ENCODE results near the gene OR10P1.
"Not testable (repeated sequence)": the region's sequence is repeated elsewhere in the genome, so short reads cannot be mapped to it uniquely, and the experiment has no call there.

OR10P1 gene, protein sequence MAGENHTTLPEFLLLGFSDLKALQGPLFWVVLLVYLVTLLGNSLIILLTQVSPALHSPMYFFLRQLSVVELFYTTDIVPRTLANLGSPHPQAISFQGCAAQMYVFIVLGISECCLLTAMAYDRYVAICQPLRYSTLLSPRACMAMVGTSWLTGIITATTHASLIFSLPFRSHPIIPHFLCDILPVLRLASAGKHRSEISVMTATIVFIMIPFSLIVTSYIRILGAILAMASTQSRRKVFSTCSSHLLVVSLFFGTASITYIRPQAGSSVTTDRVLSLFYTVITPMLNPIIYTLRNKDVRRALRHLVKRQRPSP

DNA sequence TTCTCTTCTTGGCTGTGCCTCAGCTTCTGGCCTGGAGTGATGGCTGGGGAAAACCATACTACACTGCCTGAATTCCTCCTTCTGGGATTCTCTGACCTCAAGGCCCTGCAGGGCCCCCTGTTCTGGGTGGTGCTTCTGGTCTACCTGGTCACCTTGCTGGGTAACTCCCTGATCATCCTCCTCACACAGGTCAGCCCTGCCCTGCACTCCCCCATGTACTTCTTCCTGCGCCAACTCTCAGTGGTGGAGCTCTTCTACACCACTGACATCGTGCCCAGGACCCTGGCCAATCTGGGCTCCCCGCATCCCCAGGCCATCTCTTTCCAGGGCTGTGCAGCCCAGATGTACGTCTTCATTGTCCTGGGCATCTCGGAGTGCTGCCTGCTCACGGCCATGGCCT, at the start of gene OR10P1:
TSS of gene OR10P1 (plus strand) at position 40 of the 400 bp plus-strand sequence. CDS start at position 40, 0 bp downstream.
- DNase-seq (ENCODE audit: low spot score) = no peak

GRCh38 chr12:55590152-55590551, 46.5 kb upstream of the OR10P1 start:
- DNase-seq (ENCODE audit: low spot score) = not testable (repeated sequence)

DNA sequence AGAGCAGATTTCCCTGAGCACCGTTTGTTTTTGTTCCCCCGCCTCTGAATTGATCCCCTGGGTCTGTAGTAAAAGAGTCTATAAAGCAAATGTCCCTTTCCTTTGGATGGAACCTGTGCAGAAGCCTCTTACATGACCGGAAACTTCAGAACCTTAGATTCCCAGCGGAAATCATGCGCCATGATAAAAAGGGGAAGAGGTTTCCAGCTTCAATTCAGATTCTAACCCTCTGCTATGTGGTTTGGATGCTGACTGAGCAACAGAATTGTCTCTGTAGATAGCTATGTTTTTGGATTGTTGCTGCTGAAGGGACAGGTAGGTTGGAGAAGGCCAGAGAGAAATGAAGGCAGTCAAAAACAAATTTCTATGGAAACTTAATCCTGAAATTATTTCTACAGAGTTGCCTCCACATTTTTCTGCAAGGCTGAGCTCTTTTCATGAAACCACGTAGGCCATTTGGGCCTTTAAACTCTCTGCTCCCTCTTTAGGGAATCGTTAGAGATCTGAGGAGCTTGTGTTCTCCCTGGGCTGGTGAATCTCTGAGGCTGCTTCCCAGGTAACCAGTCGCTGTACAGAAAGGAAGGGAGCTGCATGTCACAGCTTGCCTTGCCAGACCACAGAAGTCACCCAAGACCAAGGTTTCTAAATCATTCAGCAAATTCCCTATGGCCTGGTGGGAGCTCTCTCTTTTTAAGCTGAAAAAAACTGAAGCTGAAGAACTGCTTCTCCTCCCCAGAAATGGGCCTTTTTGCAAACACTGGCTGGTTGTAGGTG, 28.7 kb upstream of the OR10P1 start:
- no peak for DNase-seq (ENCODE audit: low spot score)

- no peak for DNase-seq (ENCODE audit: low spot score)
These were observed 26.1 kb upstream of the OR10P1 start for GRCh38 chr12:55610598-55610997.

DNA sequence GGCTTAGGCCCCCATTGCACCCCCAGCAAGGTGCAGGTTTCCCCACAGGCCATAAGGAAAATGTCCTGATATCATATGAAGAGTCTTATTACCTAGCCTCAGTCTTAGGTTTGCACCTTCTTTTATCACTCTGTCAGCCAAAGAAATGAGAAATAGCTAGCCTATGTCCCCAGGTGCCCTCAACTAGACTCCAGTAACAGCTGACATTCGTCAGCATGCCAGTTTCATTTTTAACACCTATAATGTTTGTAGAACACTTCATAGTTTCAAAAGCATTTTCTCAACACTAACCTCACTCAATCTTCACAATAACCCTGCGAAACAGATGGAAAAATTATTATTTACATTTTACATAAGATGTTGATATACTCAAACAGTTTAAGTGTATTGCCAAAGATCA, 24.0 kb upstream of the OR10P1 start:
- DNase-seq (ENCODE audit: low spot score) = no peak

DNA sequence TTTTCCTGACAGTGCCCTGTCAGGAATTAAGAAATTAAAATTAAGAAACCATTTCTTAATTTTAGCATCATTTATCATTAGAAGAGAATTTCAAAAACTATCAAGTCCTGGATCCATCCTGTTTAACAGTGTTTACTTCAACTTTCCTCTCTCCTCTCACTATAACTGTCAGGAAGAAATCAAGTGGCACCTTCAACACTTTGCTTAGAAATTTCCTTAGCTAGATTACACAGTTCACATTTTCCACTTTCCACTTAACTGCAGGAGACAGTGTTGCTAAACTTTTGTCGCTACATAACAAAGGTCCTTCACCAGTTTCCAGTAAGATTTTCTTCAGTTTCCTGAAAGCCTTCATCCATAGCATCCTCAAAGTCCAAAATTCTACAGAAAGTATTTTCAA, 21.9 kb upstream of the OR10P1 start:
- DNase-seq (ENCODE audit: low spot score) = no peak

DNA sequence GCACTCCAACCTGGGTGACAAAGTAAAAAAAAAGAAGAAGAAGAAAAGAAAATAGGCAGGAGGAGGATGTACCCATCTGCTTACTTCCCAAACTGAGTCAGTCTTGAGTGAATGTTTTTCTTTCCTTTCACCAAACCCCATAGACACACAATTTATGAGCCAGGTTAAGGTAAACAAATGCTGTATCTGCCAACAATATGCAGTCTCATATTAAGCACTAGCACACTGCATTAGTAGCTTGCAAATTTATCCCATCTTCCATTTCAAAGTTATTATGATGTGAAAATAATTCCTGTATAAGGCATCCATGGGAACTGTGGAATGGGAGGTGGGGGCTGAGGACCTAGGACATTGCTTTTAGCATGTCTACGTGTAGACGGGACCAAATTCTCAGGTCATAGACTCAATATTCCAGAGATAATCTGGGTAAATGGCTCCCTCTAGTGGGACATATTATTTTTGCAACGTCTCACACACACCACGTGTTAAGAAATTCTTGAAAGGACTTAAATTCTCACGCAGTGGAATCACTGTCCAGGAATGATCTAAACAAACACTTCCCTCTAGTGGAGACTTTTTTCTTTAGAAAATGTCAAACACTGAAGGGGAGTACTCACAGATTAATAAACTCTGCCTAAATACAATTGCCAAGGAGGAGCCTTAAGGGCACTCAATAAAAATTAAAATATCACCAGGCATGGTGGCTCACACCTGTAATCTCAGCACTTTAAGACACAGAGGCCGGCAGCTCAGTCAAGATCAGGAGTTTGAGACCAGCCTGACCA, 17.1 kb upstream of the OR10P1 start:
- DNase-seq (ENCODE audit: low spot score) = peak; percentile 65

- DNase-seq (ENCODE audit: low spot score) = no peak
These were observed 12.6 kb upstream of the OR10P1 start for GRCh38 chr12:55624056-55624455.

- no peak for DNase-seq (ENCODE audit: low spot score)
These were observed 10.5 kb upstream of the OR10P1 start for GRCh38 chr12:55626154-55626553.

- no peak for DNase-seq (ENCODE audit: low spot score)
These were observed 7.4 kb upstream of the OR10P1 start for GRCh38 chr12:55629058-55629841.

DNA sequence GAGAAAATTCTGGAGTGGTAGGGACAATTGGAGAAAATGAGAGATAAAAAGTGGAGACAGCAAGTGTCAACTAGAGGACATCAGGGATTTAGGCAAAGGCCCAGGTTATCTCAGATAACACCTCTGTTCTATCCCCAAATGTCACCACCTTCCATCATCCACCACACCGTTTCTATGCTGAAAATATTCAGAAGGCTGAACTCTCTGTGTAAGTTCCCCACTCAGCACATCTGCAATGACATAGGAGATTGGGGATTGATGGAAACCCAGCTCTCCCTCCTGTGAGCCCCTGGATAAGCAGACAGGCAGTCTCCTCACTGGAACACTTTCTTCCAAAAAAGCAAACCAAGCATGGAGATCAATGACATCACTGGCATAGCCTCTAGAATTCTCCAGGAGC, 5.6 kb upstream of the OR10P1 start:
- DNase-seq (ENCODE audit: low spot score) = no peak

- DNase-seq (ENCODE audit: low spot score) = no peak
These were observed 5.0 kb upstream of the OR10P1 start for GRCh38 chr12:55631733-55632132.

DNA sequence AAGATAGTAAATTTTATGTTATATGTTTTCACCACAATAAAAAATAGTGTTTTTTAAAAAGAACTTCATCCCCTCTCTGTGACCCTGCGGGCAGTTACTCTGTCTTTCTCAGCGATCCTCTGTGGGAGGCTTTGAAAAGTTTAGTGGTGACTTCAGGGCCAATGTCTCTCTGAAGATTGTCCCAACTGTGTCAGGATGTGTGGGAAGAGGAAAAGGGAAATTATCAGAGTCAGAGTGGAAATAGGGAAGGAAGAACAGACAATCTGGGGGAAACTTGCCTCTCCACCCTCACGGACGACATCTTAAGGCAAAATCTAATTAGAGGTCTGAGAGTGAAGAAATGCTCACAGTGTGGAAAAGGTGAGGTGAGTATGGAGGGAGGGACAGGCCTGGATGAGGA, 3.5 kb upstream of the OR10P1 start:
- no peak for DNase-seq (ENCODE audit: low spot score)

DNA sequence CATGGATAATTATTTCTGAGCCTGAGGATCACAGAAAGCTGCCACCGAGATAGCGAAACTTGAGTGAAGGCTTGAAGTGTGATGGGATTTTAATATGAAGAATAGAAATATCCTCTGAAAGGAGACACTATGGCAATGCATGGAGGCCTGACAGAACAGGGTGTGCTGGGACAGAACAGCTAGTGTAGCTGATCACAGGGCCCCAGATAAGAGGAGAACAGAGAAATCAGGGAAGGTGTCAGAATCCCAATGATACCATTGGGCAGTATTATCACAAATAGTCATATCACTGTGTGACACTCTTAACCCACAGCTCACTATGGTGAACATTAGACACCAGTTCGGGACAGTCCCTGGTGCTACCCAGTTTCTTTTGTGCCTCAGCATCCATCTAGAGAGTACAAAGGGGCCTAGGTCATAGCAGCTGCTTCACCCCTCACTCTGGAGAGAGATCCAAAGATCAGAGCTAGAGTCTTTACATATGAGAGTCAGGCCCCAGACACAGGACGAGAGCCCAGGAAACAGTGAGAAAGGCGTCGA, 506 bp upstream of the OR10P1 start:
- no peak for DNase-seq (ENCODE audit: low spot score)

DNA sequence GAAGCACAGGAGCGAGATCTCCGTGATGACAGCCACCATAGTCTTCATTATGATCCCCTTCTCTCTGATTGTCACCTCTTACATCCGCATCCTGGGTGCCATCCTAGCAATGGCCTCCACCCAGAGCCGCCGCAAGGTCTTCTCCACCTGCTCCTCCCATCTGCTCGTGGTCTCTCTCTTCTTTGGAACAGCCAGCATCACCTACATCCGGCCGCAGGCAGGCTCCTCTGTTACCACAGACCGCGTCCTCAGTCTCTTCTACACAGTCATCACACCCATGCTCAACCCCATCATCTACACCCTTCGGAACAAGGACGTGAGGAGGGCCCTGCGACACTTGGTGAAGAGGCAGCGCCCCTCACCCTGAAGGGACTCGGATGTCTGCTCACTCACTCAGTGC, 775 bp downstream of the OR10P1 start:
- DNase-seq (ENCODE audit: low spot score) = no peak

GRCh38 chr12:55641595-55641994, 4.9 kb downstream of the OR10P1 start:
- DNase-seq (ENCODE audit: low spot score) = no peak

- DNase-seq (ENCODE audit: low spot score) = no peak
These were observed 5.6 kb downstream of the OR10P1 start for GRCh38 chr12:55642267-55642666.

GRCh38 chr12:55642669-55643068, 6.0 kb downstream of the OR10P1 start:
- DNase-seq (ENCODE audit: low spot score) = no peak

- DNase-seq (ENCODE audit: low spot score) = no peak
These were observed 7.9 kb downstream of the OR10P1 start for GRCh38 chr12:55644591-55644990.

DNA sequence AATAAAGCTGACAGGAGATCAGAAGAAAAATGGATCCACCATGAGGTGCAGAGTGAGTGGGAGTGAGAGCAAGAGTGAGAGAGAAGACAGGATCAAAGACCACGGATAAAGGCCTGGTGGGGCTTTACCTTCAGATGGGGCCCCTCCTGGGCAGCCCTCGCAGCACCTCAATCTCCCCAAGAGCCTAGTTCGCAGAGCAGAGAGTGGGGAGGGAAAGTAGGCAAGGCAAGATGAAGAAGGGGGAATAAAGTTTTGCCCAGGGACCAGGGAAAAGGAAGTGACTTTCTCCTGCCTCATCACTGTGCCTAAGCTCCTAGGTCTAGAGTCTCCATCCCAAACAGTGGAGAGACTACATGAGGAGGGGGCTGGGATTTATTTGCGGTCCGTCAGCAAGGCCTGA, 10.3 kb downstream of the OR10P1 start:
- DNase-seq (ENCODE audit: low spot score) = no peak

DNA sequence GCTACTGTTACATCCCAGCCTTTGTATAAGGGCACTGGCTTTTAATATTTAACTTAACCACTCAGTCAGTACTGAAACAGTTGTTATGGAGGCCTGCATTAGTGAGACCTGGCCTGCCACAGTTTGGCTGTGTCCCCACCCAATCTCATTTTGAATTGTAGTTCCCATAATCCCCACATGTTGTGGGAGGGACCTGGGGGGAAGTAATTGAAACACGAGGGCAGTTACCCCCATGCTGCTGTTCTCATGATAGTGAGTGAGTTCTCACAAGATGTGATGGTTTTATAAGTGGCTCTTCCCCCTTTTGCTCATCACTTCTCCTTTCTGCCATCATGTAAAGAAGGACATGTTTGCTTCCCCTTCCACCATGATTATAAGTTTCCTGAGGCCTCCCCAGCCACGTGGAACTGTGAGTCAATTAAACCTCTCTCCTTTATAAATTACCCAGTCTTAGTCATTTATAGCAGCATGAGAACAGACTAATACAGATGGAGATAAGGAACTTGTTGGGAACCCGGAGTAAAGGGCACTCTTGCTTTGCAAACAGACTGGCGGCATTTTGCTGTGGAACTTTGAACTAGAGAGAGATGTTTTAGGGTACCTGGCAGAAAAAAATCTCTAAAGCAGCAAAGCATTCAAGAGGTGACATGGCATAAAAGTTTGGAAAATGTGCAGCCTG, 14.1 kb downstream of the OR10P1 start:
- not testable (repeated sequence) for DNase-seq (ENCODE audit: low spot score)
